CD4-positive, alpha-beta T cell (primary cell): Measurements from ENCODE around the gene GPR15LG. TPM values are rescaled to one million over a fixed set of nuclear protein-coding genes. Genes with fewer than 3 reads are reported as not detected.

Source experiments
- ATAC-seq: fragments of 200-7000 bp; cut with Tn5 transposase; one replicate; pipeline ENCODE4 v1.10.0; 2022; ENCODE audit warnings: mild to moderate bottlenecking; ENCODE audit not compliant: poor library complexity
- CTCF ChIA-PET: fragments of 350-600 bp; sonication (Branson Sonifier 250); formaldehyde crosslinking; loops from one replicate; lab custom pipeline; 2021; ENCODE audit warnings: antibody characterized with exemption, inconsistent platforms; lab: Charles Lee
- POLR2A ChIA-PET: fragments of 350-600 bp; sonication (Branson Sonifier 250); formaldehyde crosslinking; loops from one replicate; lab custom pipeline; 2021; ENCODE audit warnings: antibody characterized with exemption, inconsistent platforms; lab: Charles Lee
- DNase-seq, 14 experiments: peaks; one replicate each; pipeline ENCODE4 v3.0.0-alpha.2; 2013 to 2020; ENCODE audit warnings: mixed read lengths in 2 of 14
- H3K27ac ChIP-seq, 2 donors: one replicate each; pipeline versions ENCODE4 v1.5.1 to v1.7.0; 2013; ENCODE audit warnings: low read length in 2 of 2, low read depth in 1 of 2, mild to moderate bottlenecking in 1 of 2
- H3K27me3 ChIP-seq, 2 experiments: 1 replicate in 1 of 2; 2 replicates in 1 of 2; pipeline versions ENCODE4 v1.6.1 to v1.7.0; 2013; ENCODE audit warnings: low read length in 2 of 2, control low read depth in 1 of 2, mild to moderate bottlenecking in 1 of 2, moderate library complexity in 1 of 2; ENCODE audit not compliant: insufficient read depth in 2 of 2, control insufficient read depth in 1 of 2
- H3K36me3 ChIP-seq: one replicate; pipeline ENCODE4 v1.6.1; 2013; ENCODE audit warnings: low read length, control low read depth; ENCODE audit not compliant: insufficient read depth
- H3K4me1 ChIP-seq: one replicate; pipeline ENCODE4 v1.6.1; 2013; ENCODE audit warnings: low read length, control low read depth; ENCODE audit not compliant: insufficient read depth
- H3K4me3 ChIP-seq: one replicate; pipeline ENCODE4 v1.5.1; 2013; ENCODE audit warnings: mild to moderate bottlenecking, low read length, moderate library complexity
- H3K9me3 ChIP-seq, 2 experiments: 1 replicate in 1 of 2; 2 replicates in 1 of 2; pipeline versions ENCODE4 v1.6.1 to v1.7.0; 2013; ENCODE audit warnings: low read length in 2 of 2, mild to moderate bottlenecking in 2 of 2, control low read depth in 1 of 2, moderate library complexity in 1 of 2; ENCODE audit not compliant: control insufficient read depth in 1 of 2, insufficient read depth in 1 of 2
- H3K27ac Mint-ChIP-seq: one replicate; pipeline ENCODE4 v1.8.0; 2020; ENCODE audit warnings: mixed read lengths
- H3K27me3 Mint-ChIP-seq: one replicate; pipeline ENCODE4 v1.8.0; 2021; ENCODE audit warnings: mixed read lengths
- H3K36me3 Mint-ChIP-seq: one replicate; pipeline ENCODE4 v1.8.0; 2021; ENCODE audit warnings: low read depth, mixed read lengths
- H3K4me1 Mint-ChIP-seq: one replicate; pipeline ENCODE4 v1.8.0; 2021; ENCODE audit warnings: low read depth, mixed read lengths
- H3K4me3 Mint-ChIP-seq: one replicate; pipeline ENCODE4 v1.8.0; 2020; ENCODE audit warnings: mild to moderate bottlenecking, mixed read lengths
- H3K9me3 Mint-ChIP-seq: one replicate; pipeline ENCODE4 v1.8.0; 2020; ENCODE audit warnings: mixed read lengths
- CTCF ChIP-seq: fragments of 200-600 bp; IDR thresholded peaks from one replicate; pipeline ENCODE4 v1.8.0; 2022; ENCODE audit warnings: antibody characterized with exemption, mild to moderate bottlenecking
- intact Hi-C, 2 experiments: fragments of 100-400 bp; cut with DNase I in 1 of 2; cut with micrococcal nuclease in 1 of 2; formaldehyde crosslinking; loops; one replicate each; pipeline versions ENCODE4 v1.15.1 to v1.9.0; 2023 to 2025; cut with DNase I, micrococcal nuclease
- total RNA-seq, 174 experiments: library from RNA in 2 of 174; stranded (reverse) in 2 of 174; gene quantifications; one replicate each; pipeline ENCODE4 v1.2.3 and lab custom pipeline; 2021 to 2026

The GPR15LG gene
- total RNA-seq, 2 experiments from 2014 or later, result not detected

DNA sequence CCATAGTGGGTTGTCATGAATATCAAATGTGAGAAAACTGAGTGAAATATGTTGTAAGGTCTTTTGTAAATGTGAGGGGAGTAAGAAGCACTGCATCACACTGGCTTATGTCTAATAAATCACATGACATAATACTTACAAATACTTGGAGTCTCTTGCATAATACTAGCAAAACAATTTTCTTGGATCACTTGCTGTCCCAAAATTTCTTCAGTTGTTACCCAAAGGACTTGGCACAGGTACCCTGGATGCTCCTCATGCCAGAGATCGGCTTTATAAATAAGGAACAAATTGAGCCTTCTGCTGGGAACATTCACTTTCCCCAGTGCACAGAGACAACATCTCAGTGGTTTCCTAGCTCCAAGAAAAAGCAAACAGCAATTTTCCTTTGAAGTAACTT, 56.8 kb downstream of the GPR15LG start:
- CTCF ChIA-PET, result no interaction called here
- intact Hi-C loops, result no loop called here
- no peaks in the 10 kb centered on the region for H3K36me3 ChIP-seq

DNA sequence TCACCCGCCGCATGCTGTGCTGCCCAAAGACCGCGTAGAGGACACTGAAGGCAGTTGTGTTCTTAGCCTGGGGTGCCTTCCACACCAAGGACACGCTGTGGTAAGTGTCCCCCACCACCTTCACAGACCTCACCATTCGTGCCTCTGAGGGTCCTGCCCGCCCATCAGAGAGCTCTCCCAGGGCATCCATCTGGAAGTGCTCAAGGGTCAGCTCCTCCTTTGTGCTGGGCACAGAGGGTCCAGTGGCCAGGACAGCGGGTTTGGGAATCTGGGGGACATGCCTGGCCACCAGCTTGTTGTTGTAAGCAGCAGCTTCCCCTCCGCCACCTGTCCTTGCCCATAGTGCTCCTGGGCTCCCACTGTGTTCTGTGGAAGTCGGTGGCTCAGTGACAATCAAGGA, 58.8 kb downstream of the GPR15LG start:
- POLR2A ChIA-PET, result no interaction called here
- no peak overlapping the region for H3K27ac Mint-ChIP-seq
- CTCF ChIA-PET, result no interaction called here

More for the DNA sequence above, 56.8 kb downstream of the GPR15LG start:
- Histone ChIP-seq H3K9me3 (peaks cover 0 to 5% of the 10 kb centered on the region in 2 experiments), H3K4me1 (no peaks in the 10 kb centered on the region), H3K4me3 (no peak overlapping the region), H3K27ac (no peak overlapping the region), H3K27me3 (peaks cover 0 to 10% of the 10 kb centered on the region in 2 experiments)
- H3K4me1 Mint-ChIP-seq, result no peaks in the 10 kb centered on the region
- DNase-seq, result no peak
- no peak for ATAC-seq
- H3K4me3 Mint-ChIP-seq, result no peak overlapping the region
- TF ChIP-seq CTCF, result no peak
- H3K27me3 Mint-ChIP-seq, result peaks cover 42% of the 10 kb centered on the region
- no peaks in the 10 kb centered on the region for H3K36me3 Mint-ChIP-seq
- POLR2A ChIA-PET, result no interaction called here
- H3K27ac Mint-ChIP-seq, result no peak overlapping the region
- H3K9me3 Mint-ChIP-seq, result no peaks in the 10 kb centered on the region

GRCh38 chr10:84233940-84234339, 60.3 kb downstream of the GPR15LG start:
- Histone ChIP-seq H3K4me3 (no peak overlapping the region), H3K9me3 (peaks cover 0 to 8% of the 10 kb centered on the region in 2 experiments), H3K27ac (no peak overlapping the region), H3K27me3 (peaks cover 0 to 10% of the 10 kb centered on the region in 2 experiments), H3K4me1 (no peaks in the 10 kb centered on the region), H3K36me3 (no peaks in the 10 kb centered on the region)
- Mint-ChIP-seq H3K27me3 (peaks cover 33% of the 10 kb centered on the region), H3K27ac (no peak overlapping the region), H3K4me3 (no peak overlapping the region), H3K9me3 (no peaks in the 10 kb centered on the region), H3K4me1 (no peaks in the 10 kb centered on the region), H3K36me3 (no peaks in the 10 kb centered on the region)
- POLR2A ChIA-PET, result no interaction called here
- CTCF ChIA-PET, result no interaction called here
- DNase-seq, result no peak
- TF ChIP-seq CTCF, result no peak
- ATAC-seq, result no peak
- intact Hi-C loops, result no loop called here

More for the DNA sequence above, 58.8 kb downstream of the GPR15LG start:
- peaks cover 0 to 10% of the 10 kb centered on the region in 2 experiments for H3K27me3 ChIP-seq
- ATAC-seq, result no peak
- DNase-seq, result no peak
- H3K36me3 ChIP-seq, result no peaks in the 10 kb centered on the region
- no peak overlapping the region for H3K27ac ChIP-seq
- H3K4me3 Mint-ChIP-seq, result no peak overlapping the region
- peaks cover 42% of the 10 kb centered on the region for H3K27me3 Mint-ChIP-seq
- H3K4me3 ChIP-seq, result no peak overlapping the region
- no peaks in the 10 kb centered on the region for H3K4me1 Mint-ChIP-seq
- TF ChIP-seq CTCF, result no peak
- H3K36me3 Mint-ChIP-seq, result no peaks in the 10 kb centered on the region
- intact Hi-C loops, result no loop called here
- H3K4me1 ChIP-seq, result no peaks in the 10 kb centered on the region
- peaks cover 0 to 8% of the 10 kb centered on the region in 2 experiments for H3K9me3 ChIP-seq
- H3K9me3 Mint-ChIP-seq, result no peaks in the 10 kb centered on the region
